Smooth muscle cell (in vitro differentiated cells): ENCODE measurements around the gene PPP2R2C. TPM values are rescaled to one million over a fixed set of nuclear protein-coding genes. Genes with fewer than 3 reads are reported as not detected.

Experiments used
- DNase-seq: peaks from one replicate; lab custom pipeline; 2025; ENCODE audit not compliant: unreplicated experiment; lab: John Stamatoyannopoulos, UW
- H2AFZ ChIP-seq: fragments of 200-600 bp; sonication (generic); 2 replicates; pipeline ENCODE4 v1.6.0; 2016; ENCODE audit warnings: antibody characterized with exemption, low read depth, mild to moderate bottlenecking
- H3F3A ChIP-seq: fragments of 200-600 bp; sonication (generic); 2 replicates; pipeline ENCODE4 v1.6.0; 2017; ENCODE audit warnings: antibody characterized with exemption, low read depth
- H3K27ac ChIP-seq: fragments of 200-600 bp; sonication (generic); 2 replicates; pipeline ENCODE4 v1.5.1; 2016; ENCODE audit warnings: low read depth, mild to moderate bottlenecking
- H3K27me3 ChIP-seq: fragments of 200-600 bp; sonication (generic); 2 replicates; pipeline ENCODE4 v1.6.1; 2016; ENCODE audit warnings: low read depth, mild to moderate bottlenecking
- H3K36me3 ChIP-seq: fragments of 200-600 bp; sonication (generic); 2 replicates; pipeline ENCODE4 v1.5.1; 2016; ENCODE audit warnings: low read depth
- H3K4me1 ChIP-seq: fragments of 200-600 bp; sonication (generic); 2 replicates; pipeline ENCODE4 v1.5.1; 2016; ENCODE audit warnings: low read depth
- H3K4me2 ChIP-seq: fragments of 200-600 bp; sonication (generic); 2 replicates; pipeline ENCODE4 v1.6.0; 2016; ENCODE audit warnings: mild to moderate bottlenecking
- H3K4me3 ChIP-seq: fragments of 200-600 bp; sonication (generic); 2 replicates; pipeline ENCODE4 v1.5.1; 2016; ENCODE audit warnings: mild to moderate bottlenecking
- H3K79me2 ChIP-seq: fragments of 200-600 bp; sonication (generic); 2 replicates; pipeline ENCODE4 v1.6.0; 2016; ENCODE audit warnings: low read depth, mild to moderate bottlenecking
- H3K9ac ChIP-seq: fragments of 200-600 bp; sonication (generic); 2 replicates; pipeline ENCODE4 v1.6.0; 2016; ENCODE audit warnings: low read depth
- H3K9me3 ChIP-seq: fragments of 200-600 bp; sonication (generic); replicated peaks from 2 replicates; pipeline ENCODE4 v1.5.1; 2016; ENCODE audit warnings: low read depth
- H4K20me1 ChIP-seq: fragments of 200-600 bp; sonication (generic); 2 replicates; pipeline ENCODE4 v1.6.0; 2016; ENCODE audit warnings: low read depth
- WGBS: methylation state at CpG from one replicate; pipeline ENCODE4 v1.1.7; 2016; ENCODE audit warnings: low lambda C conversion rate; 5-methylcytosine and 5-hydroxymethylcytosine counted together
- polyA plus RNA-seq: library from polyadenylated mRNA; unstranded; fragments of >200 nt; fragmentation: Nextera tagmentation; extraction: Ambion mirVana; gene quantifications from 2 replicates; pipeline ENCODE4 v1.2.1, GENCODE V29; 2016
- total RNA-seq: library from RNA; depleted of rRNA; stranded (reverse); fragments of >200 nt; gene quantifications from 2 replicates; pipeline ENCODE4 v1.2.3, GENCODE V29; 2014
- TF ChIP-seq, protein P1 (sequence below): fragments of 200-600 bp; sonication (generic); IDR thresholded peaks from 2 replicates; pipeline ENCODE4 v1.5.1; 2017; ENCODE audit warnings: borderline replicate concordance, mild to moderate bottlenecking, antibody characterized with exemption; ENCODE audit not compliant: insufficient read depth, poor library complexity, severe bottlenecking

PPP2R2C gene
- total and polyA plus RNA-seq, 2 experiments from 2014 or later: 0.54 to 1.8 TPM

DNA sequence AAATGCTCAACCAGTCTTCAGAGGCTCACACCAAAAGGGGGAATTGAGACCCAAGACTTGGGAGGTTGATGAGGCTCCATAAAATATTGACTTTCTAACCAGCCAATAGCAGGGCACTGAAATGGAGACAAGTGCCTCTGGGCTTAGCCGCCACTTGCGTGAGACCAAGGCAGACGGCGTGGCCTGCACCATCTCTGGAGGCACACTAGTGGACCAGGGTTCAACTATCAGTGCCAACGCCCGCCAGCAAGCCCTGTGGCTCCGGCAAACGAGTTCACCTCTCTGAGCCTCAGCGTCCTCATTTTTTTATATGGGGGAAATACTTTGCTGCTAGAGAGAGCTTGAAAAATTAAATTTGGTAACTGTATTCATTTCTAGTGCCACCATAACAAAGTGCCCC, 50.3 kb downstream of the PPP2R2C start:
- TF ChIP-seq, protein P1, sequence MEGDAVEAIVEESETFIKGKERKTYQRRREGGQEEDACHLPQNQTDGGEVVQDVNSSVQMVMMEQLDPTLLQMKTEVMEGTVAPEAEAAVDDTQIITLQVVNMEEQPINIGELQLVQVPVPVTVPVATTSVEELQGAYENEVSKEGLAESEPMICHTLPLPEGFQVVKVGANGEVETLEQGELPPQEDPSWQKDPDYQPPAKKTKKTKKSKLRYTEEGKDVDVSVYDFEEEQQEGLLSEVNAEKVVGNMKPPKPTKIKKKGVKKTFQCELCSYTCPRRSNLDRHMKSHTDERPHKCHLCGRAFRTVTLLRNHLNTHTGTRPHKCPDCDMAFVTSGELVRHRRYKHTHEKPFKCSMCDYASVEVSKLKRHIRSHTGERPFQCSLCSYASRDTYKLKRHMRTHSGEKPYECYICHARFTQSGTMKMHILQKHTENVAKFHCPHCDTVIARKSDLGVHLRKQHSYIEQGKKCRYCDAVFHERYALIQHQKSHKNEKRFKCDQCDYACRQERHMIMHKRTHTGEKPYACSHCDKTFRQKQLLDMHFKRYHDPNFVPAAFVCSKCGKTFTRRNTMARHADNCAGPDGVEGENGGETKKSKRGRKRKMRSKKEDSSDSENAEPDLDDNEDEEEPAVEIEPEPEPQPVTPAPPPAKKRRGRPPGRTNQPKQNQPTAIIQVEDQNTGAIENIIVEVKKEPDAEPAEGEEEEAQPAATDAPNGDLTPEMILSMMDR: no peak
- Histone ChIP-seq H4K20me1 (no peaks in the 10 kb centered on the region), H3K79me2 (no peaks in the 10 kb centered on the region), H3K4me1 (no peaks in the 10 kb centered on the region), H3K9ac (no peak overlapping the region), H2AFZ (no peak overlapping the region), H3K36me3 (no peaks in the 10 kb centered on the region), H3K27me3 (no peaks in the 10 kb centered on the region), H3K9me3 (no peaks in the 10 kb centered on the region), H3F3A (no peaks in the 10 kb centered on the region), H3K27ac (no peak overlapping the region), H3K4me2 (no peak overlapping the region), H3K4me3 (no peak overlapping the region)
- 93% methylated on average over 9 of the region's 9 CpGs for WGBS
- no peak for DNase-seq

DNA sequence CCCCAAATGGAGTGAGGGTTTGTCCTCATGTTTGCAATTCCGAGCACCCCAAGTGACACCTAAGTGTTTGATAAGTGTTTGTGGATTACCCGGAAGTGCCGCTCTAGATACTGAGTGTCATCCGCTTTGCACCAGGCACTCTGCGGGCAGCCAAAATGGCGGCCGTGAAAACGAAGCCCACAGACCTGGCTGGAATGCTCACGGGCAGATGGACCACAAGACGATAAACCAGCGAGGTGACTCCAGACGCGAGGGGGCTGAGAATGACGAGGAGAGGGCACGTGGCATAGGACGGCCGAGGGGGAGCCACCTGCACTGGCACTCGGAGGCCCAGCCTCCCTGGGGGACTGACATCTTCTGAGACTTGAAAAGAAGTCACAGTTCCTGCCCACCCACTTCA, 51.0 kb downstream of the PPP2R2C start:
- TF ChIP-seq, protein P1: no peak
- H3K27ac ChIP-seq: no peak overlapping the region
- H3K4me1 ChIP-seq: no peaks in the 10 kb centered on the region
- H3F3A ChIP-seq: no peaks in the 10 kb centered on the region
- H3K36me3 ChIP-seq: no peaks in the 10 kb centered on the region
- H3K9me3 ChIP-seq: no peaks in the 10 kb centered on the region
- no peaks in the 10 kb centered on the region for H3K27me3 ChIP-seq
- no peak overlapping the region for H3K4me3 ChIP-seq
- H3K9ac ChIP-seq: no peak overlapping the region
- H3K79me2 ChIP-seq: no peaks in the 10 kb centered on the region
- no peak overlapping the region for H3K4me2 ChIP-seq
- WGBS: 96% methylated on average over 18 of the region's 18 CpGs
- no peaks in the 10 kb centered on the region for H4K20me1 ChIP-seq
- H2AFZ ChIP-seq: no peak overlapping the region
- DNase-seq: no peak

DNA sequence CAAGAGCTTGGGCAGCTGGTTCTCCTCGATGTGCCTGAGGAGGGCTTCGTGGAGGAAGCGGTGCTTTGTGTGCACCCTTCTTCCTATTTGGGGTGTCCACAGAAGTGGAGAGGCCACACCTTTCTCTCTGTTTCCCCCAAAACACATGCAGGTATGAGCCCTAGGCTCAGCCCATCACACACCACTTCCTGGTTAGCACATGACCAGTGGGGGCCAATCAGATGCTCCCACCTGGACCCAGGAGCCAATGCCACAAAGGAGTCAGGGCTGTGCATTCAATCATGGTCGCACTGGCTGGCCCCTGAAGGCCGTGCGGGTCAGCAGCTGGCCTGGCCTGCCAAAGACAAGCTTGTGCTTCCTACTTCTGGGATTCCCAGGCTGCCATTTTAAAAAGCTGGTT, 51.4 kb downstream of the PPP2R2C start:
- WGBS: 93% methylated on average over 6 of the region's 6 CpGs
- H3K4me2 ChIP-seq: no peak overlapping the region
- H3K9ac ChIP-seq: no peak overlapping the region
- TF ChIP-seq, protein P1: no peak
- H4K20me1 ChIP-seq: no peaks in the 10 kb centered on the region
- H3K36me3 ChIP-seq: no peaks in the 10 kb centered on the region
- no peaks in the 10 kb centered on the region for H3K4me1 ChIP-seq
- H3F3A ChIP-seq: no peaks in the 10 kb centered on the region
- no peaks in the 10 kb centered on the region for H3K27me3 ChIP-seq
- no peak overlapping the region for H3K27ac ChIP-seq
- H3K9me3 ChIP-seq: no peaks in the 10 kb centered on the region
- no peak overlapping the region for H2AFZ ChIP-seq
- DNase-seq: no peak
- no peaks in the 10 kb centered on the region for H3K79me2 ChIP-seq
- no peak overlapping the region for H3K4me3 ChIP-seq

DNA sequence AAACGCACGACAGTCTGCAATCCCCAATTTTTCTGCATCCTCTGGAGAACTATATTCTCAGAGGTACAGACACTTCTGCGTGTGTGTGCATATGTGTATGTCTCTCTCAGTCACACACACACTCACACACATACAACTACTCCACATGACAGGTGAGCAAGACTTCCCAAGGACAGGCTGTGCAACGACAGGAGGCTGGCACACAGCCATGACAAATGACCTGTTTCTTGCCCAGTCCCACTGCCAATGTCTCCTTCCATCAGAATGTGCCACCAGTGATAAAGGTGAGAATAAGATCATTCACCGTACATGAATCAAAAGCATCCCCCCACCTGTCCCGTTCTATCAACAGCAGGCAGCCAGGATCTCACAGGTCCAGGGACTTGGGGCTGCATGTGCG, 52.4 kb downstream of the PPP2R2C start:
- no peak overlapping the region for H2AFZ ChIP-seq
- H4K20me1 ChIP-seq: no peaks in the 10 kb centered on the region
- H3K4me3 ChIP-seq: no peak overlapping the region
- H3F3A ChIP-seq: no peaks in the 10 kb centered on the region
- no peak for DNase-seq
- no peaks in the 10 kb centered on the region for H3K9me3 ChIP-seq
- 92% methylated on average over 7 of the region's 7 CpGs for WGBS
- no peaks in the 10 kb centered on the region for H3K79me2 ChIP-seq
- H3K4me1 ChIP-seq: no peaks in the 10 kb centered on the region
- H3K27me3 ChIP-seq: no peaks in the 10 kb centered on the region
- TF ChIP-seq, protein P1: no peak
- H3K27ac ChIP-seq: no peak overlapping the region
- no peak overlapping the region for H3K9ac ChIP-seq
- H3K36me3 ChIP-seq: no peaks in the 10 kb centered on the region
- no peak overlapping the region for H3K4me2 ChIP-seq
